Adrenal gland (tissue), 5 donors: ENCODE measurements around the gene CLASP2.

Source experiments
- POLR2A ChIP-seq, 2 donors: fragments of 450-650 bp; IDR thresholded peaks; one replicate each; pipeline ENCODE4 v1.6.1; 2017; ENCODE audit warnings: antibody characterized with exemption in 2 of 2, mild to moderate bottlenecking in 2 of 2, moderate library complexity in 1 of 2
- TF ChIP-seq, protein P1 (sequence below), 6 experiments: fragments of 450-650 bp in 4 of 6; fragments of 200-600 bp in 2 of 6; sonication (generic) in 1 of 6; IDR thresholded peaks; 1 replicate in 5 of 6; 2 replicates in 1 of 6; pipeline versions ENCODE4 v1.5.1 to v1.8.0; 2016 to 2021; ENCODE audit warnings: antibody characterized with exemption in 6 of 6, mild to moderate bottlenecking in 2 of 6, moderate library complexity in 1 of 6
- donor health status: DM: no; HTN: no; CAD: no.

- peak; percentile 60 to 65 for TF ChIP-seq POLR2A (IDR thresholded peaks at IDR 0.05)
- TF ChIP-seq, protein P1, sequence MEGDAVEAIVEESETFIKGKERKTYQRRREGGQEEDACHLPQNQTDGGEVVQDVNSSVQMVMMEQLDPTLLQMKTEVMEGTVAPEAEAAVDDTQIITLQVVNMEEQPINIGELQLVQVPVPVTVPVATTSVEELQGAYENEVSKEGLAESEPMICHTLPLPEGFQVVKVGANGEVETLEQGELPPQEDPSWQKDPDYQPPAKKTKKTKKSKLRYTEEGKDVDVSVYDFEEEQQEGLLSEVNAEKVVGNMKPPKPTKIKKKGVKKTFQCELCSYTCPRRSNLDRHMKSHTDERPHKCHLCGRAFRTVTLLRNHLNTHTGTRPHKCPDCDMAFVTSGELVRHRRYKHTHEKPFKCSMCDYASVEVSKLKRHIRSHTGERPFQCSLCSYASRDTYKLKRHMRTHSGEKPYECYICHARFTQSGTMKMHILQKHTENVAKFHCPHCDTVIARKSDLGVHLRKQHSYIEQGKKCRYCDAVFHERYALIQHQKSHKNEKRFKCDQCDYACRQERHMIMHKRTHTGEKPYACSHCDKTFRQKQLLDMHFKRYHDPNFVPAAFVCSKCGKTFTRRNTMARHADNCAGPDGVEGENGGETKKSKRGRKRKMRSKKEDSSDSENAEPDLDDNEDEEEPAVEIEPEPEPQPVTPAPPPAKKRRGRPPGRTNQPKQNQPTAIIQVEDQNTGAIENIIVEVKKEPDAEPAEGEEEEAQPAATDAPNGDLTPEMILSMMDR (IDR thresholded peaks at IDR 0.05) = no peak
Observed at GRCh38 chr3:33658991-33659848, 58.8 kb downstream of the CLASP2 start.
